ENCODE results near the gene FAIM2. TPM values are rescaled to one million over a fixed set of nuclear protein-coding genes. Genes with fewer than 3 reads are reported as not detected.

The FAIM2 gene
- total and polyA plus RNA-seq, 9 of the 15 experiments (the other 6 are each of a cell fraction or from before 2014, with no cell fraction given), result 0.01 to 0.10 TPM; not detected in 7

GRCh38 chr12:49868952-49869815, 34.5 kb downstream of the FAIM2 start (continued):
- TF ChIP-seq, protein P1, sequence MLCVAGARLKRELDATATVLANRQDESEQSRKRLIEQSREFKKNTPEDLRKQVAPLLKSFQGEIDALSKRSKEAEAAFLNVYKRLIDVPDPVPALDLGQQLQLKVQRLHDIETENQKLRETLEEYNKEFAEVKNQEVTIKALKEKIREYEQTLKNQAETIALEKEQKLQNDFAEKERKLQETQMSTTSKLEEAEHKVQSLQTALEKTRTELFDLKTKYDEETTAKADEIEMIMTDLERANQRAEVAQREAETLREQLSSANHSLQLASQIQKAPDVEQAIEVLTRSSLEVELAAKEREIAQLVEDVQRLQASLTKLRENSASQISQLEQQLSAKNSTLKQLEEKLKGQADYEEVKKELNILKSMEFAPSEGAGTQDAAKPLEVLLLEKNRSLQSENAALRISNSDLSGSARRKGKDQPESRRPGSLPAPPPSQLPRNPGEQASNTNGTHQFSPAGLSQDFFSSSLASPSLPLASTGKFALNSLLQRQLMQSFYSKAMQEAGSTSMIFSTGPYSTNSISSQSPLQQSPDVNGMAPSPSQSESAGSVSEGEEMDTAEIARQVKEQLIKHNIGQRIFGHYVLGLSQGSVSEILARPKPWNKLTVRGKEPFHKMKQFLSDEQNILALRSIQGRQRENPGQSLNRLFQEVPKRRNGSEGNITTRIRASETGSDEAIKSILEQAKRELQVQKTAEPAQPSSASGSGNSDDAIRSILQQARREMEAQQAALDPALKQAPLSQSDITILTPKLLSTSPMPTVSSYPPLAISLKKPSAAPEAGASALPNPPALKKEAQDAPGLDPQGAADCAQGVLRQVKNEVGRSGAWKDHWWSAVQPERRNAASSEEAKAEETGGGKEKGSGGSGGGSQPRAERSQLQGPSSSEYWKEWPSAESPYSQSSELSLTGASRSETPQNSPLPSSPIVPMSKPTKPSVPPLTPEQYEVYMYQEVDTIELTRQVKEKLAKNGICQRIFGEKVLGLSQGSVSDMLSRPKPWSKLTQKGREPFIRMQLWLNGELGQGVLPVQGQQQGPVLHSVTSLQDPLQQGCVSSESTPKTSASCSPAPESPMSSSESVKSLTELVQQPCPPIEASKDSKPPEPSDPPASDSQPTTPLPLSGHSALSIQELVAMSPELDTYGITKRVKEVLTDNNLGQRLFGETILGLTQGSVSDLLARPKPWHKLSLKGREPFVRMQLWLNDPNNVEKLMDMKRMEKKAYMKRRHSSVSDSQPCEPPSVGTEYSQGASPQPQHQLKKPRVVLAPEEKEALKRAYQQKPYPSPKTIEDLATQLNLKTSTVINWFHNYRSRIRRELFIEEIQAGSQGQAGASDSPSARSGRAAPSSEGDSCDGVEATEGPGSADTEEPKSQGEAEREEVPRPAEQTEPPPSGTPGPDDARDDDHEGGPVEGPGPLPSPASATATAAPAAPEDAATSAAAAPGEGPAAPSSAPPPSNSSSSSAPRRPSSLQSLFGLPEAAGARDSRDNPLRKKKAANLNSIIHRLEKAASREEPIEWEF (CRISPR knock-in tag; IDR thresholded peaks at IDR 0.05), result no peak
- TF ChIP-seq ZNF445 (CRISPR knock-in tag; IDR thresholded peaks at IDR 0.05; ENCODE audit: low read depth) (peak; percentile 69; the same call in 1 of the 2 replicates), ZC3H8 (IDR thresholded peaks at IDR 0.05) (no peak), THAP7 (CRISPR knock-in tag; IDR thresholded peaks at IDR 0.05) (no peak), RB1 (IDR thresholded peaks at IDR 0.05; ENCODE audit: low read depth) (peak; percentile 84; the same call in 1 of the 2 replicates), DACH1 (IDR thresholded peaks at IDR 0.05; ENCODE audit: partially characterized antibody) (peak; percentile 99), MTA2 (IDR thresholded peaks at IDR 0.05; ENCODE audit: low read depth) (peak; percentile 92), CCAR2 (IDR thresholded peaks at IDR 0.05; ENCODE audit: low read depth, low read length) (0 out of 2 replicates have a peak, but pooled peaks have one; percentile 91), VEZF1 (CRISPR knock-in tag; IDR thresholded peaks at IDR 0.05) (peak; percentile 96), POLR2G (IDR thresholded peaks at IDR 0.05; ENCODE audit: low read depth, low read length) (peak; percentile 49), ZNF583 (CRISPR knock-in tag; IDR thresholded peaks at IDR 0.05) (peak; percentile 85), ZNF124 (CRISPR knock-in tag; IDR thresholded peaks at IDR 0.05) (no peak), TAL1 (IDR thresholded peaks at IDR 0.05) (peak; percentile 95), NFIX (CRISPR knock-in tag; IDR thresholded peaks at IDR 0.05; ENCODE audit: low read depth) (peak; percentile 62), SMAD1 (IDR thresholded peaks at IDR 0.05; ENCODE audit: low read depth, low read length, partially characterized antibody) (peak; percentile 89)
- TF ChIP-seq, protein P2, sequence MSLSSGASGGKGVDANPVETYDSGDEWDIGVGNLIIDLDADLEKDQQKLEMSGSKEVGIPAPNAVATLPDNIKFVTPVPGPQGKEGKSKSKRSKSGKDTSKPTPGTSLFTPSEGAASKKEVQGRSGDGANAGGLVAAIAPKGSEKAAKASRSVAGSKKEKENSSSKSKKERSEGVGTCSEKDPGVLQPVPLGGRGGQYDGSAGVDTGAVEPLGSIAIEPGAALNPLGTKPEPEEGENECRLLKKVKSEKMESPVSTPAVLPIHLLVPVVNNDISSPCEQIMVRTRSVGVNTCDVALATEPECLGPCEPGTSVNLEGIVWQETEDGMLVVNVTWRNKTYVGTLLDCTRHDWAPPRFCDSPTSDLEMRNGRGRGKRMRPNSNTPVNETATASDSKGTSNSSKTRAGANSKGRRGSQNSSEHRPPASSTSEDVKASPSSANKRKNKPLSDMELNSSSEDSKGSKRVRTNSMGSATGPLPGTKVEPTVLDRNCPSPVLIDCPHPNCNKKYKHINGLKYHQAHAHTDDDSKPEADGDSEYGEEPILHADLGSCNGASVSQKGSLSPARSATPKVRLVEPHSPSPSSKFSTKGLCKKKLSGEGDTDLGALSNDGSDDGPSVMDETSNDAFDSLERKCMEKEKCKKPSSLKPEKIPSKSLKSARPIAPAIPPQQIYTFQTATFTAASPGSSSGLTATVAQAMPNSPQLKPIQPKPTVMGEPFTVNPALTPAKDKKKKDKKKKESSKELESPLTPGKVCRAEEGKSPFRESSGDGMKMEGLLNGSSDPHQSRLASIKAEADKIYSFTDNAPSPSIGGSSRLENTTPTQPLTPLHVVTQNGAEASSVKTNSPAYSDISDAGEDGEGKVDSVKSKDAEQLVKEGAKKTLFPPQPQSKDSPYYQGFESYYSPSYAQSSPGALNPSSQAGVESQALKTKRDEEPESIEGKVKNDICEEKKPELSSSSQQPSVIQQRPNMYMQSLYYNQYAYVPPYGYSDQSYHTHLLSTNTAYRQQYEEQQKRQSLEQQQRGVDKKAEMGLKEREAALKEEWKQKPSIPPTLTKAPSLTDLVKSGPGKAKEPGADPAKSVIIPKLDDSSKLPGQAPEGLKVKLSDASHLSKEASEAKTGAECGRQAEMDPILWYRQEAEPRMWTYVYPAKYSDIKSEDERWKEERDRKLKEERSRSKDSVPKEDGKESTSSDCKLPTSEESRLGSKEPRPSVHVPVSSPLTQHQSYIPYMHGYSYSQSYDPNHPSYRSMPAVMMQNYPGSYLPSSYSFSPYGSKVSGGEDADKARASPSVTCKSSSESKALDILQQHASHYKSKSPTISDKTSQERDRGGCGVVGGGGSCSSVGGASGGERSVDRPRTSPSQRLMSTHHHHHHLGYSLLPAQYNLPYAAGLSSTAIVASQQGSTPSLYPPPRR (CRISPR knock-in tag; IDR thresholded peaks at IDR 0.05; ENCODE audit: borderline replicate concordance), result no peak
